Gastroesophageal sphincter (tissue), 2 donors: Measurements from ENCODE around the gene KATNAL2.

Experiments used
- EP300 ChIP-seq: sonication (generic); formaldehyde crosslinking; IDR thresholded peaks from one replicate; pipeline ENCODE4 v1.6.1; 2017; ENCODE audit warnings: antibody characterized with exemption, mild to moderate bottlenecking
- POLR2A ChIP-seq, 2 donors: fragments of 450-650 bp; IDR thresholded peaks; one replicate each; pipeline ENCODE4 v1.6.1; 2017; ENCODE audit warnings: antibody characterized with exemption in 2 of 2, mild to moderate bottlenecking in 2 of 2, moderate library complexity in 1 of 2

- no peak for TF ChIP-seq EP300
- no peak for TF ChIP-seq POLR2A (IDR thresholded peaks at IDR 0.05)
Observed at GRCh38 chr18:46883180-46883579, 34.2 kb upstream of the KATNAL2 start.
